Fibroblast of skin of scalp (primary cell): ENCODE data around the gene DNAH6.
"Not testable (repeated sequence)": the region's sequence is repeated elsewhere in the genome, so short reads cannot be mapped to it uniquely, and the experiment has no call there.

Source experiments
- DNase-seq: peaks from one replicate; pipeline ENCODE4 v3.0.0-alpha.2; 2013

DNAH6 gene

DNA sequence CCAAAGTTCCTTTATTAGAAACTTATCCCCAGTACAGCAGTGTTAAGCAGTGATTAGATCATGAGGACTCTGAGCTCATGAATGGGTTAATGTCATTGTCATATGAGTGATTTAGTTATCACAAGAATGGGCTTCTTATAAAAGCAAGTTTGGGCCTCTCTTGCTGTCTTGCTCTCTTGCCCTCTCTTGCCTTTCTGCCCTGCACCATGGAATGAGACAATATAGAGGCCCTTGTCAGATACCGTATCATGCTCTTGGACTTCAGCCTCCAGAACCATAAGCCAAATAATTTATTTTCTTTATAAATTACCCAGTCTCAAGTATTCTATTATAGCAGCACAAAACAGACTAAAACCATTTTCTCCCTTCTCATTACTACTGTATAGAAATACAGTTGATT, 238.8 kb downstream of the DNAH6 start:
- DNase-seq: no peak

DNA sequence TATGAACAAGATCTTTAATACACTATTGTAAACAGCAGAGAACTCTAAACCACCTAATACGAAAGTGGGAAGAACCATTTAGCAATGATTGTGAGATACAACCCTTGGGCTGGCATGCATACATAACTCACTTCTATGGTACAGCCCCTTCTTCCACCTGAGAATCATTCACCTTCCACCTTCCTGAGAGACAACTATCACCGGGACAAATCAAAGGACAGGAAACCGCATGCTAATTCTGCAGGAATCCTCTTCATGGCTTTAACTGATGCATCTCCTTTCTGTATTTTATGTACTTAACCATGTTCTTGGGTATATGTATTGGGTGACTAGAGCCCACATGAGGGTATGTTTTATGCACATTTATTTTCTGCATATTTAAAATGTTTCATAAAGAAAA, 241.3 kb downstream of the DNAH6 start:
- DNase-seq: no peak

DNA sequence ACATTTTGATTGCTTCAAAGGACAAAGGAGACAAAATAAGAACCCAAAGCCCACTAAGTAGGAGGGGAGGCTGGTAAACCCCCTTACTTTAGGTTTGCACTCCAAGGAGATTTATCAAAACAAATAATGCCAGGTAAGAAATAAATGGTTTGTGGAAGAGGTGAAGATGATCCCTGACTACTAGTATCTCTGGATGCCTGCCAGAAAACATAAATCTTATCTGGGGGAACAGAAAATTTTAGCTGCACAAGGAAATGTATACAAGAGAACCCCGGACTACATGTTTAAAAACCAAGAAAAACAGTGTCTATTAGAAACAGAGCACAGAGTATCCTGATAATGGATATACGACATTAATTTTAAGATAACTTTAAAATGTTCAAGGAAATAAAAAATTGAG, 250.5 kb downstream of the DNAH6 start:
- no peak for DNase-seq

DNA sequence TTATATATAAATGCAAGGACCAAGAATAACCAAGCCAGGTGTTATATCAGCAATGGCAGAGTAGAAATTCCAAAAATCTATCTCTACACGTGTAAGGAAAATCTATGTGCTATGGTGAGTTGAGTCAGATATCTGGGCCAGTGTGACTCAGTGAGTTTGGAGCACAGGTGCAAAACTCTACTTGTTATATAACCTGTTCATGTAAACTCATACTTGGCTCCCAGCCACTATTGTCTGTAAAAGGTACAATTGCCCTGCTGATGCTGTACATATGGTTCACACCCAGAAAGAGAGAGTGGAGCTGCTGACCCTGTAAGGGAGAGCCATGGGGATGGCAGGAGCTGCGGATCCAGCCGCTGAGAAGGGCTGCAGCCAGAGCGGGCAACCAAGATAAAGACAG, 252.5 kb downstream of the DNAH6 start:
- DNase-seq: no peak

- no peak for DNase-seq
These were observed 254.0 kb downstream of the DNAH6 start for GRCh38 chr2:84770280-84770679.

DNA sequence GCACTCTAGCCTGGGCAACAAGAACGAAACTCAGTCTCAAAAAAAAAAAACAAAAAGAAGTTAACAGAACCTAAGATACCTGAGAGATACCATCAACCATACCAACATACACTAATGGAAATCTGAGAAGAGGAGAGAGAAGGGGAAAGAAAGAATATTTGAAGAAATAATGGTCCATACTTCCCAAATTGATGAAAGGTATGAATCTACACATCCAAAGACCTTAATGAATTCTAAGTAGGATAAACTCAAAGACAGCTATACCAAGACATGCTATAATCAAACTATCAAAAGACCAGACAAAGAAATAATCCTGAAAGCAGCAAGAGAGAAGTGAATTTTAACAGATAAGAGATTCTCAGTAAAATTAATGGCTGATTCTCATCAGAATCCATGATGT, 255.0 kb downstream of the DNAH6 start:
- DNase-seq: no peak

DNA sequence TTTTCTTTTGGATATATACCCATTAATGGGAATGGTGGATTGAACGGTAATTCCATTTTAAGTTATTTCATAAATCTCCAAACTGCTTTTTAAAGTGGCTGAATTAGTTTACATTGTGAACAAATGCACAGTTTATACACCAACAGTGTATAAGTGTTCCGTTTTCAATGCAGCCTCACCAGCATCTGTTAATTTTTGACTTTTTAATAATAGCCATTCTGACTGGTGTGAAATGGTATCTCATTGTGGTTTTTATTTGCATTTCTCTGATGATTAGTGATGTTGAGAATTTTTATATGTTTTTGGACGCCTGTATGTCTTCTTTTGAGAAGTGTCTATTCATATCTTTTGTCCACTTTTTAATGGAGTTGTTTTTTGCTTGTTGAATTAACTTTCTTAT, 257.3 kb downstream of the DNAH6 start:
- not testable (repeated sequence) for DNase-seq

- DNase-seq: no peak
These were observed 259.7 kb downstream of the DNAH6 start for GRCh38 chr2:84776011-84776410.

DNA sequence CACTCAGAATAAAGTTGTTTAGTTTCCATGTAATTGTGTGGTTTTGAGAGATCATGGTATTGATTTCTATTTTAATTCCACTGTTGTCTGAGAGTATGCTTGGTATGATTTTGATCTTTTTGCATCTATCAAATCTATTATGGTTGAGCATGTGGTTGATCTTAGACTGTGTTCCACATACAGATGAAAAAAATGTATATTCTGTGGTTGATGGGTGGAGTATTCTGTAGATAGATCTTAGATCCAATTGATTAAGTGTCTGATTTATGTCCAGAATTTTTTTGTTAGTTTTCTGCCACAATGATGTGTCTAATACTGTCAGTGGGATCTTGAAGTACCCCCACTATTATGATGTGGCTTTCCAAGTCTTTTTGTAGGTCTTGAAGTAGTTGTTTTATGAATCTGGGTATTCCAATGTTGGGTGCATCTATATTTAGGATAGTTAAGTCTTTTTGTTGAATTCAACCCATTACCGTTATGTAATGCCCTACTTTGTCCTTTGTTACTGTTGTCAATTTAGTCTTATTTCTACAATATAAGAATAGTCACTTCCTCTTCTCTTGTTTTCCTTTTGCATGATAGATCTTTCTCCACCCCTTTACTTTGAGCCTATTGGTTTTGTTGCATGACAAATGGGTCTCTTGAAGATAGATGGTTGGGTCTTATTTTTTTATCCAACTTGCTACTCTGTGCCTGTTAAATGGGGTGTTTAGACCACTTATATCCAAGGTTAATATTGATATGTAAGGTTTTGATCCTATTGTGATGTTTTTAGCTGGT, 262.8 kb downstream of the DNAH6 start:
- no peak for DNase-seq

- no peak for DNase-seq
These were observed 263.5 kb downstream of the DNAH6 start for GRCh38 chr2:84779781-84780180.

- no peak for DNase-seq
These were observed 265.8 kb downstream of the DNAH6 start for GRCh38 chr2:84781942-84782716.

GRCh38 chr2:84782717-84783442, 266.6 kb downstream of the DNAH6 start:
- DNase-seq: no peak

- no peak for DNase-seq
These were observed 269.7 kb downstream of the DNAH6 start for GRCh38 chr2:84785950-84786349.

- no peak for DNase-seq
These were observed 270.3 kb downstream of the DNAH6 start for GRCh38 chr2:84786601-84787000.

DNA sequence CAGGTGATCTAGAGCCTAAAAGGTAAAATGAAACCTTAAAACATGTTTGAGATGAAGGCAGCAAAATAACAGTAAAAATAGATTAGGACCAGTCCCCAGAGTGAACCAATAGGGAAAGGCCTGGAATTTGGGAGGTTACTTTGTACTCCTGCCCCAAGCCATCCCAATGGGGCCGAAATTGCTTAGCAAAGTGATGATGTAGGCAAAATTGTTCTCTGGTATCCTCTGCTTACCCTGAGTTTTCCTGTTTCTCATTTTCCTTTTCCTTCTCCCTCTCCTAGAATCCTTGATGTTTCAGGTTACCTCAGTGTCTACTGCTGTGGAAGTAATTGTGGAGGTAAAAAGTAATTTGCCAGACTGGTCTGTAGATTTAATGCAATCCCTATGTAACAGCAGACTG, 271.7 kb downstream of the DNAH6 start:
- no peak for DNase-seq

DNA sequence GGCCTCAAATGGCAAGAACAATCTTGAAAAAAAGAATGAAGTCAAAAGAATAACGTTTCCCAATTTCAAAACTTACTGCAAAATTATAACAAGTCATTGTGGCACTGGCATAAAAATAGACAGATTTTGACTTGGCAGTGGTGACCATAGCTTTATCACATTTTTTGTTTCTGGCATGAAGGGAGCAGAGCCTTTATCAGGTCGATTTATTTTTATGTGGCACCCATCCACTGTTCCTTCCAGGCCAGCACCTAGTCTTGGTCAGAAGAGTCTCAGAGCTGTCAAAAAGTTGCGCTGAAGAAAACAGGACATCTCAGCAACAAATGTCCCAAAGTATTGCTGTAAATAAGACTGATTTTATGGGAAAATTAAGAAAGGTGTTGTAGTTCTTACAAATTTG, 272.2 kb downstream of the DNAH6 start:
- DNase-seq: no peak

DNA sequence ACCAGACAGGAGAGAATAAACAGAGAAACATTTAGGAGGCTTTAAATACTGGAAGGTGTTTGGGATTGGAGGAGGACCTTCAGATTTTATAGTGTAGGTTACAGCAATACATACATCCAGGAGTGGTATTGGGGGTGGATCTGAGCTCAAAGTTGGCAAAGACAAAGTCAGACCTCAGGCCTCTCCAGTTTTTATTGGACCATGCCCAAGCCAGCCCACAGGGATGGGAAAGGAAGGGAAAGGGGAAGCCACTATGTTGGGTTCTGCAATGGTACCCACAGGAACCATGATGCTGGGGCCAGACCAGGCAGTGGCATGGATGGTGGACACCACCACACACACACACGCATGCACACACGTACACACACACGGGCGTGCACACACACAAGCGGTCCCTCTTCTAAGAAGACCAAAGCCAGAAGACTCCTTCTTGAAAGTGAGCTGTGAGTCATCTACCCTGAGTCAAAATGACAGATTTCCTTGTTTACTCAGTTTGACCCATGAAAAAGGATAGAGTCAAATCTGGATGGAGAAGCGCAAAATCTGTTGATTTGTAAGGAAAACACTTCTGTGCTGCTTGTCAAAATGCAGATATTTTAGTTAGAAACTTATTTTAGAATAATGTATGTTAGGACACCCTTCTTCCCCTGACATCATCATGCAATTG, 276.7 kb downstream of the DNAH6 start:
- no peak for DNase-seq

- DNase-seq: no peak
These were observed 277.3 kb downstream of the DNAH6 start for GRCh38 chr2:84793641-84794040.

DNA sequence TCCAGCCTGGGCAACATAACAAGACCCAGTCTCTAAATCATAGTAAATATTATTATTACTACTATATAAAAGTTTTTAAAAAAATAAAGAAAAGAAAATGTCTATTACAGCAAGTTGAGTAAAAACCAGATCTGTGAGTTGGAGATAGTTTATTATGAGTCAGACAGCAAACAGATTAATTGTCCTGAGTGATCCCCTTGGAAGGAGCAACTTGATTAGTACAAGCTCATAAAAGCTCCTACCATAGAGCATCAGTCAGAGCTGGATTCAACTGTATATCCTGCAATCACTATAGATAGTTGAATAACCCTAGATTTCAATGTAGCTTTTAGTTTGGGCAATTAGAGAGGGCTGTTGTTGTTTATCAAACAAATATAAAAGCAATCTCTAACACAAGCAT, 280.5 kb downstream of the DNAH6 start:
- DNase-seq: no peak

- no peak for DNase-seq
These were observed 281.0 kb downstream of the DNAH6 start for GRCh38 chr2:84797271-84797670.

DNA sequence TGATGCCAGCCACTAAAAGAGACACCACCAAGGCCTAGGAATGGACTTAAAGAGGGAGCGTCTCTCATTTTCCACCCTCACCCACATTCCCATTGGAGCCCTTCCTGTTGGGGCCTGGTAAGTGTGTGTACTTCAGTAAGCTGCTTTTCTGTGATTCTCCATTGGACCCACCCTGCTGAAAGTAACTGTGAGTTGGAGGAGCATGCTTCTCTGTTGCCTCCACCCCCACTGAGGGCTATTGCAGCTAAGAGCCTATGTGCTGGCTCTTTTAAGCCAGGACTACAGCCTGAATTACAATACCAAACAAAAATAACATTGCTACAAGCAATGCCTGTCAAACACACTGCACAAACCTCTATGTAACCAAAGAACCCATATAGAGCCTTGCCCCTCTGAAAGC, 283.5 kb downstream of the DNAH6 start:
- no peak for DNase-seq

DNA sequence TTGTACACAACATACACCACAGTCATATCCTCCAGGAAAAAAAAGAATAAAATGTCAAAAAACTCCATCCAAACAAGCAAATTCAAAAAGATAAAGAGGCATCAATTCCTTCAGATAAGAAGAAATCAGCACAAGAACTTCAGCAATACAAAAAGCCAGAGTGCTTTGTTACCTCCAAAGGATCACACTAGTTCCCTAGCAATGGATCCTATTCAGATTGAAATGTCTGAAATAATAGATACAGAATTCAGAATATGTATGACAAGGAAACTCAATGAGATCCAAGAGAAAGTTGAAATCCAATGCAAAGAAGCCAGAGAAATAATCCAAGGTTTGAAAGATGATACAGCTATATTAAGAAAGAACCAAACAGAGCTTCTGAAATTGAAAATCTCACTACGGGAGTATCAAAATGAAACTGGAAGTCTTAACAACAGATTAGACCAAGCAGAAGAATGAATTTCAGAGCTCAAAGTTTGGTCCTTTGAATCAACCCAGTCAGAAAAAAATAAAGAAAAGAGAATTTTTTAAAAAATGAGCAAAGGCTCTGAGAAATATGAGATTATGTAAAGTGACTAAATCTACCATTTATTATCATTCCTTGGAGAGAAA, 284.0 kb downstream of the DNAH6 start:
- DNase-seq: no peak

- DNase-seq: no peak
These were observed 285.5 kb downstream of the DNAH6 start for GRCh38 chr2:84801811-84802210.
